Measurements from ENCODE around the gene ATXN1.
"Not testable (repeated sequence)": the region's sequence is repeated elsewhere in the genome, so short reads cannot be mapped to it uniquely, and the experiment has no call there.

ATXN1 gene

GRCh38 chr6:16621002-16621401, 140.3 kb downstream of the ATXN1 start:
- H3K4me3 ChIP-seq (ENCODE audit: low read depth, low read length): no peak overlapping the region
- in situ Hi-C loops (cut with HindIII; ENCODE audit: low pct_ligation_motif_present, low sequenced_read_pairs): no loop called here
- no peaks in the 10 kb centered on the region for H3K27me3 ChIP-seq (replicated peaks)
- no peak overlapping the region for H3K27ac ChIP-seq
- no peak for DNase-seq
- H3K36me3 ChIP-seq (replicated peaks): no peaks in the 10 kb centered on the region
- TF ChIP-seq CTCF (IDR thresholded peaks at IDR 0.05; ENCODE audit: low read depth, low read length, missing control alignments): no peak

- Histone ChIP-seq H3K27ac (no peak overlapping the region), H3K36me3 (replicated peaks) (no peaks in the 10 kb centered on the region), H3K27me3 (replicated peaks) (no peaks in the 10 kb centered on the region), H3K4me3 (ENCODE audit: low read depth, low read length) (no peak overlapping the region)
- in situ Hi-C loops (cut with HindIII; ENCODE audit: low pct_ligation_motif_present, low sequenced_read_pairs): no loop called here
- no peak for TF ChIP-seq CTCF (IDR thresholded peaks at IDR 0.05; ENCODE audit: low read depth, low read length, missing control alignments)
- DNase-seq: no peak
Measured at GRCh38 chr6:16619777-16620176, 141.5 kb downstream of the ATXN1 start.

GRCh38 chr6:16618962-16619361, 142.3 kb downstream of the ATXN1 start:
- in situ Hi-C loops (cut with HindIII; ENCODE audit: low pct_ligation_motif_present, low sequenced_read_pairs): no loop called here
- no peak overlapping the region for H3K4me3 ChIP-seq (ENCODE audit: low read depth, low read length)
- H3K27ac ChIP-seq: no peak overlapping the region
- no peaks in the 10 kb centered on the region for H3K27me3 ChIP-seq (replicated peaks)
- H3K36me3 ChIP-seq (replicated peaks): no peaks in the 10 kb centered on the region
- DNase-seq: no peak
- TF ChIP-seq CTCF (IDR thresholded peaks at IDR 0.05; ENCODE audit: low read depth, low read length, missing control alignments): no peak

GRCh38 chr6:16615215-16615614, 146.0 kb downstream of the ATXN1 start:
- H3K27ac ChIP-seq; H3K27me3 ChIP-seq (replicated peaks); DNase-seq; in situ Hi-C loops (cut with HindIII; ENCODE audit: low pct_ligation_motif_present, low sequenced_read_pairs); H3K4me3 ChIP-seq (ENCODE audit: low read depth, low read length); H3K36me3 ChIP-seq (replicated peaks): not testable (repeated sequence)

GRCh38 chr6:16614143-16614542, 147.1 kb downstream of the ATXN1 start:
- in situ Hi-C loops (cut with HindIII; ENCODE audit: low pct_ligation_motif_present, low sequenced_read_pairs); H3K27me3 ChIP-seq (replicated peaks); H3K4me3 ChIP-seq (ENCODE audit: low read depth, low read length); H3K36me3 ChIP-seq (replicated peaks); DNase-seq; H3K27ac ChIP-seq: not testable (repeated sequence)

GRCh38 chr6:16613504-16613903, 147.8 kb downstream of the ATXN1 start:
- H3K27ac ChIP-seq; H3K4me3 ChIP-seq (ENCODE audit: low read depth, low read length); H3K27me3 ChIP-seq (replicated peaks); in situ Hi-C loops (cut with HindIII; ENCODE audit: low pct_ligation_motif_present, low sequenced_read_pairs); H3K36me3 ChIP-seq (replicated peaks); DNase-seq: not testable (repeated sequence)

- DNase-seq: no peak
- H3K27ac ChIP-seq: no peak overlapping the region
- H3K4me3 ChIP-seq (ENCODE audit: low read depth, low read length): no peak overlapping the region
- no peaks in the 10 kb centered on the region for H3K27me3 ChIP-seq (replicated peaks)
- in situ Hi-C loops (cut with HindIII; ENCODE audit: low pct_ligation_motif_present, low sequenced_read_pairs): no loop called here
- H3K36me3 ChIP-seq (replicated peaks): peaks cover 4% of the 10 kb centered on the region
- TF ChIP-seq CTCF (IDR thresholded peaks at IDR 0.05; ENCODE audit: low read depth, low read length, missing control alignments): no peak
Measured at GRCh38 chr6:16608444-16608843, 152.8 kb downstream of the ATXN1 start.

Measured in brain microvascular endothelial cell (primary cell).